AG09319 (cell line): ENCODE results near the gene NRG3.

ENCODE experiments used
- DNase-seq: peaks from one replicate; pipeline ENCODE4 v3.0.0-alpha.2; 2010; ENCODE audit warnings: low read depth; ENCODE audit errors: extremely low read depth
- TF ChIP-seq, protein P1 (sequence below): IDR thresholded peaks from 2 replicates; pipeline ENCODE4 v1.5.1; 2011; ENCODE audit warnings: low read depth, mild to moderate bottlenecking, inconsistent platforms, low read length, moderate library complexity

NRG3 gene

DNA sequence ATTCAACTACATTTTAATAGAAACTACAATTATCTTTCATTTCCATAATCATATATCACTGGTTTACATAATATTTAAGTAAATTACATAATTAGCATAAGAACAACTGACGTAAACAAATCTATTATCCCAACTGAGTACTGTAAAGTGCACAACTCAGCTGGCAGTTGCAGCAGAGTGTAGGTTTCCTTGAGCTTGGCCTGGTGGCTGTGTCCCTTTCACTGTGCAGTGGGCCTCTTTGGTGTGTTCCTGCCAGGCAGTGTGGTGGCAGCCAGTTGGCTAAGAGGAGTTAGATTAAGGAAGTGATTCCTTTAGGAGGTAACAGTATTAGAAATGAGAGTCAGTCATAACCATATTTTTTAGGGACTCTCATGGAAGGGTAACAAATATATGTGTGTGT is 7.0 kb downstream of the NRG3 start:
- no peak for DNase-seq
- TF ChIP-seq, protein P1, sequence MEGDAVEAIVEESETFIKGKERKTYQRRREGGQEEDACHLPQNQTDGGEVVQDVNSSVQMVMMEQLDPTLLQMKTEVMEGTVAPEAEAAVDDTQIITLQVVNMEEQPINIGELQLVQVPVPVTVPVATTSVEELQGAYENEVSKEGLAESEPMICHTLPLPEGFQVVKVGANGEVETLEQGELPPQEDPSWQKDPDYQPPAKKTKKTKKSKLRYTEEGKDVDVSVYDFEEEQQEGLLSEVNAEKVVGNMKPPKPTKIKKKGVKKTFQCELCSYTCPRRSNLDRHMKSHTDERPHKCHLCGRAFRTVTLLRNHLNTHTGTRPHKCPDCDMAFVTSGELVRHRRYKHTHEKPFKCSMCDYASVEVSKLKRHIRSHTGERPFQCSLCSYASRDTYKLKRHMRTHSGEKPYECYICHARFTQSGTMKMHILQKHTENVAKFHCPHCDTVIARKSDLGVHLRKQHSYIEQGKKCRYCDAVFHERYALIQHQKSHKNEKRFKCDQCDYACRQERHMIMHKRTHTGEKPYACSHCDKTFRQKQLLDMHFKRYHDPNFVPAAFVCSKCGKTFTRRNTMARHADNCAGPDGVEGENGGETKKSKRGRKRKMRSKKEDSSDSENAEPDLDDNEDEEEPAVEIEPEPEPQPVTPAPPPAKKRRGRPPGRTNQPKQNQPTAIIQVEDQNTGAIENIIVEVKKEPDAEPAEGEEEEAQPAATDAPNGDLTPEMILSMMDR = no peak

GRCh38 chr10:81884856-81885255 is 9.9 kb downstream of the NRG3 start:
- no peak for DNase-seq
- TF ChIP-seq, protein P1 = no peak

DNA sequence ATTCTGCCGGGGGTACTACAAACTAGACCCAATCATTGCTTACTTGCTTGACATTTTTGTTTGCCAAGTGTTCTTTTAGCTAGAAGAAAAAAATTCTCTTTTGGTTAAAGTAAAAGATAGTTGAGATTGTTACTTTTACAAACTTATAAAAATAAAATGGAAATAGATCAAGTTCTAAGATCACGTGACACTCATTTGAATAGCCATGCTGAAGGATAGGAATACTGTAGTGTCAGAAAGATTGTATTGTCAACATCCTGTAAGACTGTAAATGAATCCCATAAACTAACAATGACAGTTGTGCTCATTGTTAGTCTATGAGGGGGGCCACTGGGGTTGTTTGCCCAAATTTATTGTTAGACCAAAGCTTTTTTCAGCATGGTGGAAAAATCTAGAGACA is 10.5 kb downstream of the NRG3 start:
- TF ChIP-seq, protein P1 = no peak
- no peak for DNase-seq

DNA sequence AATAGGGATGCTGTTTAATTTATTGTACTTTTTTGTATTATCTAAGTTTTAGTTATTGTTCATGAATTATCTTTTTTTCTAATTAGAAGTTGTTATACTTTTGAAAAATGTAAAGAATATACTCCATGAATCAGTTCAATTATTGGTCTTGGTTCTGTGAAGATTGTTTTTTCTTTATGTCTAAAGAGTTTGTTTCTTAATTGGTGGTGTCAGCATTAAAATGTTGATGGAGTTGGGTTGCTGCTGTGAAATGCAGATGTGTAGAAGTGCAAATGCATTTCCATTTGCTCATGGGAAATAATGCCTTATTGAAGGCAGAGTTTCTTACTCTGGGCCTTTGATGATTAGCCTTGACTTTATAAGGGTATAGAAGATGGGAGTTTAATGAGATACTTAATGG is 11.9 kb downstream of the NRG3 start:
- no peak for DNase-seq
- TF ChIP-seq, protein P1 = no peak

DNA sequence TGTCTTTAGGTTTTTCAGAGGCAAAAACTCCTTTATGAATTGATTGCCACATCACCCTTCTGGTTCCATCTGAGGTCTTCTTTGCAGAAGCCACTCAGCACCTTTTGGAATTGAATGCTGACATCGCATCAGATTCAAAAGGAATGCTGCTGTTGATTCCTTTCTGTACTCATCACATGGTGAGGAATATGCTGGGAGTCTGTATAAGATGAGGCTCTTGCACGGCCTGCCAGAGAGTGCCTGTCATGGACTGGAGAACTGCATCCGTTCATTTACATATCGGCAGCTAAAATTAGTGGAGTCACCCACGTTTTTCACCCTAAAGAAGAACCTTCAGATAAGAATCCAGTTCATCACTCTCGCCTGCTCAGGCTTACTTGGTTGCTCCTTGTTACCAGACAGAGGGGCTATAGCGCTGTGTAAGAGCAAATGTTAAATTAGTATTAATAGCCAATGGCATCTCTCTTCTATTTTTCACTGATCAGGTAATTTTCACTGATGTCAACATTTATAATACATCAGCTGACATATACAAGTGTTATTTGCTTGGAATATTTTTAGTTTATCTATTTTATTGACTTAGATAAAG is 14.3 kb downstream of the NRG3 start:
- TF ChIP-seq, protein P1 = no peak

DNA sequence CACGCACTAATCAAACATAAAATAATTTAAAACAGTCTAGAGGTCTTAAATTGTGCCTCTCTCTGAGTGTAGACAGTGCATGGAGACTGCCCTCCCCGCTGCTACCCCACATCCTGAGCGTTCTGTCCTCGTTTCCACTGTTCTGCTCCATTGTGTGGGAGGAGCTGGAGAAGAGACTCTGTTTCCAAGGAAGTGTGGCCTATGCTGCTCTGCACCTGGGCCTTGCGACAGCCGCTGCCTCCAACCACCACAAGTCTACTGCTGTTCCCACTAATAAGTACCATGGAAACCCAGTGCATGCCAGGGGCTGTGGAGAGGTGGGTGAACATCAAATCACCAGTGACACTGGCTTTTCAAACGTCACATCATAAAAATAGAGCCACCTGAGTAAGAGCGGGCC is 19.6 kb downstream of the NRG3 start:
- TF ChIP-seq, protein P1 = no peak
- no peak for DNase-seq

More for the DNA sequence above, 14.3 kb downstream of the NRG3 start:
- DNase-seq = no peak

GRCh38 chr10:81898518-81898917 is 23.5 kb downstream of the NRG3 start:
- no peak for DNase-seq
- TF ChIP-seq, protein P1 = no peak
